OCI-LY1 (cell line): ENCODE measurements around the gene SF3B3.

ENCODE experiments used
- EZH2 ChIP-seq: fragments of 200-600 bp; sonication (generic), shearing (Covaris generic); IDR thresholded peaks from 2 replicates; pipeline ENCODE4 v1.8.0; 2017; ENCODE audit warnings: borderline replicate concordance, mixed run types, mild to moderate bottlenecking, antibody characterized with exemption, low read length, moderate library complexity, mixed read lengths
- TF ChIP-seq, protein P1 (sequence below): fragments of 200-600 bp; sonication (generic), shearing (Covaris generic); IDR thresholded peaks from 2 replicates; pipeline ENCODE4 v1.5.1; 2017; ENCODE audit warnings: mild to moderate bottlenecking, antibody characterized with exemption, low read length, moderate library complexity, mixed read lengths

DNA sequence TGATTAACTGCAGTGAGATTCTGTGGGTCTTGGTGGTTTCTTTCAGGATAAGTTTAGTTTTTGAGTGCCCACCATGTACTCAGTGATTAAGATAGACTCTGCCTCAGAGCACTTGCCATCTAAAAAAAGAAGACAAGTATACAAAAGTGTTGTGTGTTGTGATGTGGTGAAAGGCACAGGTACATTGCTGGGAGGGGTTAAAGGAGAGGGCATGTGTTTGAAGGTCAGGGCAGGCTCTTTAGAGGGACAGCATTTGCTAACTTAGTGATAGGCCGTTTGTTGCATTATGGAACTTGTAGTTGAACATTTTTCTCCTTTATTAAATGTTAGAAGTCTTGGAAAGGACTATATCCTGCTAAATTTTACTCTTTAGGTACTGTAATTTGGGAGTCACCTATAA is 26.5 kb downstream of the SF3B3 start:
- TF ChIP-seq, protein P1, sequence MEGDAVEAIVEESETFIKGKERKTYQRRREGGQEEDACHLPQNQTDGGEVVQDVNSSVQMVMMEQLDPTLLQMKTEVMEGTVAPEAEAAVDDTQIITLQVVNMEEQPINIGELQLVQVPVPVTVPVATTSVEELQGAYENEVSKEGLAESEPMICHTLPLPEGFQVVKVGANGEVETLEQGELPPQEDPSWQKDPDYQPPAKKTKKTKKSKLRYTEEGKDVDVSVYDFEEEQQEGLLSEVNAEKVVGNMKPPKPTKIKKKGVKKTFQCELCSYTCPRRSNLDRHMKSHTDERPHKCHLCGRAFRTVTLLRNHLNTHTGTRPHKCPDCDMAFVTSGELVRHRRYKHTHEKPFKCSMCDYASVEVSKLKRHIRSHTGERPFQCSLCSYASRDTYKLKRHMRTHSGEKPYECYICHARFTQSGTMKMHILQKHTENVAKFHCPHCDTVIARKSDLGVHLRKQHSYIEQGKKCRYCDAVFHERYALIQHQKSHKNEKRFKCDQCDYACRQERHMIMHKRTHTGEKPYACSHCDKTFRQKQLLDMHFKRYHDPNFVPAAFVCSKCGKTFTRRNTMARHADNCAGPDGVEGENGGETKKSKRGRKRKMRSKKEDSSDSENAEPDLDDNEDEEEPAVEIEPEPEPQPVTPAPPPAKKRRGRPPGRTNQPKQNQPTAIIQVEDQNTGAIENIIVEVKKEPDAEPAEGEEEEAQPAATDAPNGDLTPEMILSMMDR = no peak
- TF ChIP-seq EZH2 = no peak
